Inflammatory macrophage treated with lipopolysaccharide for 4 hours (primary cell): Measurements from ENCODE around the gene KCNH2.

Experiments
- DNase-seq: peaks from one replicate; pipeline ENCODE4 v3.0.0-alpha.2; 2020

The KCNH2 gene

GRCh38 chr7:150994838-150995510 lies 16.9 kb upstream of the KCNH2 start:
- DNase-seq: no peak

- peak; percentile 50 for DNase-seq
These were observed 16.2 kb upstream of the KCNH2 start for GRCh38 chr7:150994141-150994837.

- no peak for DNase-seq
These were observed 15.4 kb upstream of the KCNH2 start for GRCh38 chr7:150993511-150993910.

GRCh38 chr7:150992833-150993302 lies 14.7 kb upstream of the KCNH2 start:
- no peak for DNase-seq

GRCh38 chr7:150992051-150992640 lies 14.0 kb upstream of the KCNH2 start:
- no peak for DNase-seq

GRCh38 chr7:150990416-150991186 lies 12.5 kb upstream of the KCNH2 start, which contains the start of gene NOS3:
Gene NOS3 (plus strand): TSS chr7:150991017. CDS start chr7:150993804, 2,787 bp downstream.
- no peak for DNase-seq

- peak; percentile 33 for DNase-seq
These were observed 11.3 kb upstream of the KCNH2 start for GRCh38 chr7:150989456-150989855.

- DNase-seq: peak; percentile 21
These were observed 10.4 kb upstream of the KCNH2 start for GRCh38 chr7:150988230-150989226.

GRCh38 chr7:150986556-150986955 lies 8.4 kb upstream of the KCNH2 start:
- DNase-seq: no peak

GRCh38 chr7:150986099-150986512 lies 8.0 kb upstream of the KCNH2 start:
- peak; percentile 60 for DNase-seq

GRCh38 chr7:150983893-150984368 lies 5.8 kb upstream of the KCNH2 start:
- DNase-seq: peak; percentile 13

GRCh38 chr7:150982351-150982750 lies 4.2 kb upstream of the KCNH2 start:
- no peak for DNase-seq

- no peak for DNase-seq
These were observed 3.5 kb upstream of the KCNH2 start for GRCh38 chr7:150981644-150982043.

- no peak for DNase-seq
These were observed 2.5 kb upstream of the KCNH2 start for GRCh38 chr7:150980663-150981062.

- DNase-seq: no peak
These were observed 1.7 kb upstream of the KCNH2 start for GRCh38 chr7:150979713-150980390.

GRCh38 chr7:150977382-150978125 lies 567 bp downstream of the KCNH2 start:
- no peak for DNase-seq

GRCh38 chr7:150976529-150977381 lies 1.4 kb downstream of the KCNH2 start:
- no peak for DNase-seq

GRCh38 chr7:150975536-150976319 lies 2.4 kb downstream of the KCNH2 start:
- no peak for DNase-seq
